ENCODE data around the gene CDKL1.
A peak's percentile ranks its signal among the peaks of the same experiment; 100 is the strongest.
"Not testable (repeated sequence)": the region's sequence is repeated elsewhere in the genome, so short reads cannot be mapped to it uniquely, and the experiment has no call there.

Gene CDKL1

GRCh38 chr14:50366115-50366514, 30.6 kb downstream of the CDKL1 start:
- Histone ChIP-seq H3K27ac (ENCODE audit: low read length) (no peak overlapping the region), H3K9ac (ENCODE audit: low read length in 2 of 2) (no peak overlapping the region), H3K4me1 (ENCODE audit: control insufficient read depth, insufficient read depth, low read length) (peaks cover 6% of the 10 kb centered on the region), H3K36me3 (ENCODE audit: control insufficient read depth in 2 of 2, insufficient read depth in 2 of 2, low read length in 2 of 2) (no peaks in the 10 kb centered on the region), H3K27me3 (ENCODE audit: control insufficient read depth in 1 of 2, insufficient read depth in 2 of 2, low read length in 2 of 2) (no peaks in the 10 kb centered on the region), H3K9me3 (ENCODE audit: control insufficient read depth in 2 of 2, low read length in 2 of 2) (no peaks in the 10 kb centered on the region), H3K4me3 (ENCODE audit: low read length in 2 of 2) (no peak overlapping the region)

- not testable (repeated sequence) for H3K36me3 ChIP-seq (ENCODE audit: control insufficient read depth in 2 of 2, insufficient read depth in 2 of 2, low read length in 2 of 2); H3K9ac ChIP-seq (ENCODE audit: low read length in 2 of 2); H3K27me3 ChIP-seq (ENCODE audit: control insufficient read depth in 1 of 2, insufficient read depth in 2 of 2, low read length in 2 of 2); H3K9me3 ChIP-seq (ENCODE audit: control insufficient read depth in 2 of 2, low read length in 2 of 2); H3K27ac ChIP-seq (ENCODE audit: low read length); H3K4me1 ChIP-seq (ENCODE audit: control insufficient read depth, insufficient read depth, low read length); H3K4me3 ChIP-seq (ENCODE audit: low read length in 2 of 2)
Observed at GRCh38 chr14:50365572-50365971, 31.1 kb downstream of the CDKL1 start.

GRCh38 chr14:50364792-50365191, 31.9 kb downstream of the CDKL1 start:
- Histone ChIP-seq H3K4me1 (ENCODE audit: control insufficient read depth, insufficient read depth, low read length) (peaks cover 6% of the 10 kb centered on the region), H3K36me3 (ENCODE audit: control insufficient read depth in 2 of 2, insufficient read depth in 2 of 2, low read length in 2 of 2) (no peaks in the 10 kb centered on the region), H3K27me3 (ENCODE audit: control insufficient read depth in 1 of 2, insufficient read depth in 2 of 2, low read length in 2 of 2) (no peaks in the 10 kb centered on the region), H3K4me3 (ENCODE audit: low read length in 2 of 2) (no peak overlapping the region), H3K27ac (ENCODE audit: low read length) (no peak overlapping the region), H3K9ac (ENCODE audit: low read length in 2 of 2) (no peak overlapping the region), H3K9me3 (ENCODE audit: control insufficient read depth in 2 of 2, low read length in 2 of 2) (no peaks in the 10 kb centered on the region)

GRCh38 chr14:50363714-50364111, 33.0 kb downstream of the CDKL1 start:
- H3K4me1 ChIP-seq (ENCODE audit: control insufficient read depth, insufficient read depth, low read length), result peaks cover 6% of the 10 kb centered on the region
- no peaks in the 10 kb centered on the region for H3K9me3 ChIP-seq (ENCODE audit: control insufficient read depth in 2 of 2, low read length in 2 of 2)
- H3K4me3 ChIP-seq (ENCODE audit: low read length in 2 of 2), result peak overlapping the region in 1 of 2 donors; percentile 61
- no peaks in the 10 kb centered on the region for H3K36me3 ChIP-seq (ENCODE audit: control insufficient read depth in 2 of 2, insufficient read depth in 2 of 2, low read length in 2 of 2)
- H3K27ac ChIP-seq (ENCODE audit: low read length), result no peak overlapping the region
- H3K27me3 ChIP-seq (ENCODE audit: control insufficient read depth in 1 of 2, insufficient read depth in 2 of 2, low read length in 2 of 2), result no peaks in the 10 kb centered on the region
- H3K9ac ChIP-seq (ENCODE audit: low read length in 2 of 2), result peak overlapping the region; percentile 0 to 8

- peak overlapping the region; percentile 0 to 8 for H3K9ac ChIP-seq (ENCODE audit: low read length in 2 of 2)
- H3K4me1 ChIP-seq (ENCODE audit: control insufficient read depth, insufficient read depth, low read length), result peaks cover 6% of the 10 kb centered on the region
- no peaks in the 10 kb centered on the region for H3K36me3 ChIP-seq (ENCODE audit: control insufficient read depth in 2 of 2, insufficient read depth in 2 of 2, low read length in 2 of 2)
- H3K4me3 ChIP-seq (ENCODE audit: low read length in 2 of 2), result peak overlapping the region in 1 of 2 donors; percentile 61
- H3K27ac ChIP-seq (ENCODE audit: low read length), result no peak overlapping the region
- H3K27me3 ChIP-seq (ENCODE audit: control insufficient read depth in 1 of 2, insufficient read depth in 2 of 2, low read length in 2 of 2), result no peaks in the 10 kb centered on the region
- H3K9me3 ChIP-seq (ENCODE audit: control insufficient read depth in 2 of 2, low read length in 2 of 2), result no peaks in the 10 kb centered on the region
Observed at GRCh38 chr14:50362764-50363713, 33.6 kb downstream of the CDKL1 start.

GRCh38 chr14:50361473-50362403, 34.9 kb downstream of the CDKL1 start:
- not testable (repeated sequence) for H3K9ac ChIP-seq (ENCODE audit: low read length in 2 of 2); H3K27me3 ChIP-seq (ENCODE audit: control insufficient read depth in 1 of 2, insufficient read depth in 2 of 2, low read length in 2 of 2); H3K9me3 ChIP-seq (ENCODE audit: control insufficient read depth in 2 of 2, low read length in 2 of 2); H3K36me3 ChIP-seq (ENCODE audit: control insufficient read depth in 2 of 2, insufficient read depth in 2 of 2, low read length in 2 of 2); H3K4me1 ChIP-seq (ENCODE audit: control insufficient read depth, insufficient read depth, low read length); H3K27ac ChIP-seq (ENCODE audit: low read length); H3K4me3 ChIP-seq (ENCODE audit: low read length in 2 of 2)

- no peak overlapping the region for H3K4me3 ChIP-seq (ENCODE audit: low read length in 2 of 2)
- H3K9ac ChIP-seq (ENCODE audit: low read length in 2 of 2), result no peak overlapping the region
- peaks cover 6% of the 10 kb centered on the region for H3K4me1 ChIP-seq (ENCODE audit: control insufficient read depth, insufficient read depth, low read length)
- H3K9me3 ChIP-seq (ENCODE audit: control insufficient read depth in 2 of 2, low read length in 2 of 2), result no peaks in the 10 kb centered on the region
- no peaks in the 10 kb centered on the region for H3K36me3 ChIP-seq (ENCODE audit: control insufficient read depth in 2 of 2, insufficient read depth in 2 of 2, low read length in 2 of 2)
- H3K27me3 ChIP-seq (ENCODE audit: control insufficient read depth in 1 of 2, insufficient read depth in 2 of 2, low read length in 2 of 2), result no peaks in the 10 kb centered on the region
- H3K27ac ChIP-seq (ENCODE audit: low read length), result no peak overlapping the region
Observed at GRCh38 chr14:50360851-50361250, 35.8 kb downstream of the CDKL1 start.

- H3K27ac ChIP-seq (ENCODE audit: low read length), result no peak overlapping the region
- H3K27me3 ChIP-seq (ENCODE audit: control insufficient read depth in 1 of 2, insufficient read depth in 2 of 2, low read length in 2 of 2), result no peaks in the 10 kb centered on the region
Observed at GRCh38 chr14:50360093-50360492, 36.6 kb downstream of the CDKL1 start.

GRCh38 chr14:50359631-50360030, 37.0 kb downstream of the CDKL1 start:
- Histone ChIP-seq H3K4me1 (ENCODE audit: control insufficient read depth, insufficient read depth, low read length) (peaks cover 6% of the 10 kb centered on the region), H3K9ac (ENCODE audit: low read length in 2 of 2) (no peak overlapping the region), H3K27ac (ENCODE audit: low read length) (no peak overlapping the region)

More at GRCh38 chr14:50360093-50360492, 36.6 kb downstream of the CDKL1 start:
- Histone ChIP-seq H3K4me1 (ENCODE audit: control insufficient read depth, insufficient read depth, low read length) (peaks cover 6% of the 10 kb centered on the region), H3K9ac (ENCODE audit: low read length in 2 of 2) (no peak overlapping the region), H3K4me3 (ENCODE audit: low read length in 2 of 2) (no peak overlapping the region), H3K9me3 (ENCODE audit: control insufficient read depth in 2 of 2, low read length in 2 of 2) (no peaks in the 10 kb centered on the region), H3K36me3 (ENCODE audit: control insufficient read depth in 2 of 2, insufficient read depth in 2 of 2, low read length in 2 of 2) (no peaks in the 10 kb centered on the region)

GRCh38 chr14:50357753-50358395, 38.8 kb downstream of the CDKL1 start:
- H3K4me1 ChIP-seq (ENCODE audit: control insufficient read depth, insufficient read depth, low read length), result no peaks in the 10 kb centered on the region
- no peak overlapping the region for H3K9ac ChIP-seq (ENCODE audit: low read length in 2 of 2)
- no peaks in the 10 kb centered on the region for H3K27me3 ChIP-seq (ENCODE audit: control insufficient read depth in 1 of 2, insufficient read depth in 2 of 2, low read length in 2 of 2)
- H3K27ac ChIP-seq (ENCODE audit: low read length), result no peak overlapping the region
- H3K4me3 ChIP-seq (ENCODE audit: low read length in 2 of 2), result no peak overlapping the region
- H3K9me3 ChIP-seq (ENCODE audit: control insufficient read depth in 2 of 2, low read length in 2 of 2), result no peaks in the 10 kb centered on the region
- no peaks in the 10 kb centered on the region for H3K36me3 ChIP-seq (ENCODE audit: control insufficient read depth in 2 of 2, insufficient read depth in 2 of 2, low read length in 2 of 2)

More at GRCh38 chr14:50359631-50360030, 37.0 kb downstream of the CDKL1 start:
- Histone ChIP-seq H3K36me3 (ENCODE audit: control insufficient read depth in 2 of 2, insufficient read depth in 2 of 2, low read length in 2 of 2) (no peaks in the 10 kb centered on the region), H3K27me3 (ENCODE audit: control insufficient read depth in 1 of 2, insufficient read depth in 2 of 2, low read length in 2 of 2) (no peaks in the 10 kb centered on the region), H3K9me3 (ENCODE audit: control insufficient read depth in 2 of 2, low read length in 2 of 2) (no peaks in the 10 kb centered on the region), H3K4me3 (ENCODE audit: low read length in 2 of 2) (no peak overlapping the region)
